ENCODE measurements around the gene PRRX2. TPM values are rescaled to one million over a fixed set of nuclear protein-coding genes. Genes with fewer than 3 reads are reported as not detected.

Gene PRRX2
- total RNA-seq, 4 donors from 2014 or later: 1.7 to 7.1 (median 4.9) TPM

DNA sequence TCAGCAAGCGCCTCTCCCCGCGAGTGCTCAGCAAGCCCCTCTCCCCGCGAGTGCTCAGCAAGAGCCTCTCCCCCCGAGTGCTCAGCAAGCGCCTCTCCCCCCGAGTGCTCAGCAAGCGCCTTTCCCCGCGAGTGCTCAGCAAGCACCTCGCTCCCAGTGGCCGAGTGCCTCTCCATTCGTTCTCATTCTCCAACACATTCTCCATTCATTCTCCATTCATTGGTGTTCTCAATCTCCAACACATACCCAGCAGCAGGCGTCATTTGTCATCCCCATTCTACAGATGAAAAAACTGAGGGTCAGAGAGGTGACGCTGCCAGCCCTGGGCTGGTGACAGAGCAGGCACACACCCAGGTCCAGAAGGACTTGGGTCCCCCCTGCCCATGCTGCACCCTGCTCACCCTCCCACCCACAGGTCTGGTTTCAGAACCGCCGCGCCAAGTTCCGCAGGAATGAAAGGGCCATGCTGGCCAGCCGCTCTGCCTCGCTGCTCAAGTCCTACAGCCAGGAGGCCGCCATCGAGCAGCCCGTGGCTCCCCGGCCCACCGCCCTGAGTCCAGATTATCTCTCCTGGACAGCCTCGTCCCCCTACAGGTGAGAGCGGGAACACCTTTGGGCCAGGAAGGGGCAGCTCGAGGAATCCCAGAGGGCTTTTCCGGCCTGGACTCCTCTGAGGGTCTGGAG, 54.9 kb downstream of the PRRX2 start:
- TF ChIP-seq, protein P1, sequence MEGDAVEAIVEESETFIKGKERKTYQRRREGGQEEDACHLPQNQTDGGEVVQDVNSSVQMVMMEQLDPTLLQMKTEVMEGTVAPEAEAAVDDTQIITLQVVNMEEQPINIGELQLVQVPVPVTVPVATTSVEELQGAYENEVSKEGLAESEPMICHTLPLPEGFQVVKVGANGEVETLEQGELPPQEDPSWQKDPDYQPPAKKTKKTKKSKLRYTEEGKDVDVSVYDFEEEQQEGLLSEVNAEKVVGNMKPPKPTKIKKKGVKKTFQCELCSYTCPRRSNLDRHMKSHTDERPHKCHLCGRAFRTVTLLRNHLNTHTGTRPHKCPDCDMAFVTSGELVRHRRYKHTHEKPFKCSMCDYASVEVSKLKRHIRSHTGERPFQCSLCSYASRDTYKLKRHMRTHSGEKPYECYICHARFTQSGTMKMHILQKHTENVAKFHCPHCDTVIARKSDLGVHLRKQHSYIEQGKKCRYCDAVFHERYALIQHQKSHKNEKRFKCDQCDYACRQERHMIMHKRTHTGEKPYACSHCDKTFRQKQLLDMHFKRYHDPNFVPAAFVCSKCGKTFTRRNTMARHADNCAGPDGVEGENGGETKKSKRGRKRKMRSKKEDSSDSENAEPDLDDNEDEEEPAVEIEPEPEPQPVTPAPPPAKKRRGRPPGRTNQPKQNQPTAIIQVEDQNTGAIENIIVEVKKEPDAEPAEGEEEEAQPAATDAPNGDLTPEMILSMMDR (IDR thresholded peaks at IDR 0.05; ENCODE audit: low read depth): no peak

DNA sequence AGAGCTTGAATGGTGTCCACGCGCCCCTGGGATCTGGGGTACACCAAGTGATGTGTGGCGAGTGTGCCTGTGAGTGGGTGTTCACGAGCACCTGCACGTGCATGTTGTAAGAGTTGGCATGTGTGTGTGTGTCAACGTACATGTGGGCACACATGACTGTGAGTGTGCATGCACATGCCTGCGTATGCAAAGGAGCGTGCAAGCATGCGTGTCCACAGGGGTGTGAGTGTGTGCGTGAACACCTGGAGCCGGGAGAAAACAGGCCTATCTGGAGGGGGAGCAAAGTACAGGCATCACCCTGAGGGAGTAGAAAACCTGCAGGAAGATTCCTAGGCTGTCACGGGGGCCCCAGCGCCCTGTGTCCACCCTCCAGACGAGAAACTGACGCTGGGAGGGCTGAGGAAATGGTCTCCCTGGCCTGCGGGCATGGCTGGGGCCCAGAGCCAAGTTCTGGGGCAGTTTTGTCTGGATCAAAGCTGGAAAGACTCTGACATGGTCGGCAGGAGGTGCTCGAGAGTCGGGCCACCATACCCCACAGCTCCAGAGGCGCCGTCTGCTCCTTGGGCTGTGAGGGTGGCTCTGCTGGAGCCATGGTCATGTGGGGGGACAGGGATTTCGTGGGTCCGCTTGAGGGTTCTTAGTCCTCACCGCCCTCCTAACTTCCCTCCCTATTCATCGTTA, 55.6 kb downstream of the PRRX2 start:
- TF ChIP-seq, protein P1 (IDR thresholded peaks at IDR 0.05; ENCODE audit: low read depth): no peak

DNA sequence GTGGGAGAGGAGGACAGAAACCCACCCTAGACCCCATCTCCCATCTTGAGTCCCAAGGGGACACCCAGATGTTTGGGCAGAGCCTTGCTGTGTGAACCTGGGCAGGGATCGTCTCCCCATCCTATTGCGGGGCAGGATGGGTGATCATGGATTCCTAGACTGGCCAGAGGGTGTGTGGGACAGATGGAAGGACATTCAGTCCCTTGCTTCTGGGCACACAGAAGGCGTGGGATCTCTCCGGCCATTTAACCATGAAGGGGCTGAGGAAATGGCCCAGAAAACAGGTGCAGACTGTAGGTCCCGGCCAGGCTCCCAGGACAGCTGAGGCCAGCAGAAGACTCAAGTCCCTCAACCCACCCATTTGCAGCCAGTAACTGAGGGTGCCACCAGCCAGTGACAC, 57.5 kb downstream of the PRRX2 start:
- TF ChIP-seq, protein P1 (IDR thresholded peaks at IDR 0.05; ENCODE audit: low read depth): no peak

DNA sequence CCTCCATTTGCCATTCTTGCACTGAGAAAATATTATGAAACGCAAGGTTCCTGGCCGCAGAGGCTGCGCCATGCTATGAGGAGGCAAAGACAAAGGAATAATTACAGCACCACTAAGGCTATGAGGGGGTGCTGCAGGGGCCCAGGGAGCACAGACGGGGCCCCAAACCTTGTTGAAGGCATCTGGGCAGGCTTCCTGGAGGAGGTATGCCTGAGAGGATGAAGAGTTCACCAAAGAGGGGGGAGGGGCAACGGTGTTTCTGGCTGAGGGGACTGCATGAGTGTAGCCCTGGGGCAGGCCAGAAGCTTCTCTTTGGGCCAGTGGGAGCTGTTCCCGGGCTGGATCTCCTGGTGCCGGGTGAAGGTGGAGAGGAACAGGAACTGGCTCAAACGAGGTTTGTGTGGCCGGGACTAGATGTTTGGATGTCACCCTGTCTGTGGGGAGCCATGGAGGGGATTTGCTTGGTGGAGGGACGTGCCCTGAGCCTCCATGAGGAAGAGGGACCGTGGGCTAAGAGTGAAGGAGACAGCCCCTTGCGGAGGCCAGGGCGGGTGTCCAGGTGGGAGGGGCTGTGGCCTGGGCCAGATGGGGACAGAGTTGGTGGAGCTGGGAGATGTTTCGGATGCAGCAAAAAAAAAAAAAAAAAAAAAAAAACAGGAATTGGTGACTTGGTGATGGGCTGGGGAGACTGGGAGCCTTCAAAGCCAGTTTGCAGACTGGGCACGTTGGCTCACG, 59.2 kb downstream of the PRRX2 start:
- TF ChIP-seq, protein P1 (IDR thresholded peaks at IDR 0.05; ENCODE audit: low read depth): no peak

DNA sequence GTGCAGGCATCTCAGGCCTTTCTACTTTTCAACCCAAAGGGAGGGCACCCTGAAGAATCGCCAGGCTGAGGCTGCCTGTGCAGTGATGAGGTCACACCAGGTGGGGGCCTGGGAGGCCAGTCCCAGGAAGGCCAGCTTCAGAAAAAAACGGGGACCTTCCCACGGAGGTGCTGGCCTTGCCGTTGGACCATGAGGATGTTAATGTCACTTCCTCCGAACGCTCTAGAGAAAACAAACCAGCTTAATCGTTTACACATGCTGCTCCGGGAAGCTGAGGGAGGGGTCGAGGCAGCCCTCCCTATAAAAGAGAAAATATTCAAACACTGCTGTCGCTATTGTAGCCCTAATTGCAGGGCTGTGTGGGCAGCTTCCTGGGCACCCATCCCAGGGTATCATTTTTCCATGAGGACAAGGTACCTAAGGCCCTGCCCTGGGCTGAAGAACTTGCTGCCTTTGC, 60.4 kb downstream of the PRRX2 start:
- TF ChIP-seq, protein P1 (IDR thresholded peaks at IDR 0.05; ENCODE audit: low read depth): no peak

DNA sequence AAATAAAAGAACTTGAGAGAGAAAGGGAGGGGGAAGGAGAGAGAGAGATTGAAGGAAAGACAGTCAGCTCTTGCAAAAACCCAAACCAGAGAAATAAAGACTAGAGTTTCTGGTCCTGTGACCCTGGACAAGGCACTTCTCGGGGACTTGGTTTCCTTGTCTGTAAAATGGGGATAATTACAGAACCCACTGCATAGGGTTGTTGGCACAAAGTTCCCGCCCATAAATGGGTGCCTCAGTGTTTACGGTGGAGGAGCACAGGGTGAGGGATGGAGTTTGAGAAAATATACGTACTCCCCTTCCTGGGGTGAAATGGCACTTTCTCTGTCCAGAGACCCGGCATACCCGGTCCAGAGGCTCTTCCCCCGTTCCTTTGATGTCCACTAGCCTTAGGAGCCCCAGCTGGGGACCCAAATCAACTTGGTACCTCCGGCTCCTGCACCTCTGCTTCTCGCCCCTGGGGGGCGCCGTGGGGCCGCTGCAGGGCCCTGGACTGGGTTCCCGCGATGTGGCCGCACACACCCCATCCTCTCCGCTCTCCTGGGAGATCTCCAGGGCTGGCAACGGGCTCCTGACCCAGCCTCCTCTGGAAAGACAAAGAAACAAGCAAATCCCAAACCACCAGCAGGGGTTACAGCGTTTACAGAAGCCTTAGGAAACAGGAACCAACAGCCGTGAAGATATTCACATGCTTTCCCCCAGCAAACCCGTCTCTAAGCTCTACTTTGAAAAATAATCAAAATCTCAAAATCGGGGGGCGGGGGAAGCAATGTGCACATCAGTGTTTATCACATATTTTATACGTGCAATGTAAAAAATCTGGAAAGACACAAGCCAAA, 61.1 kb downstream of the PRRX2 start:
- TF ChIP-seq, protein P1 (IDR thresholded peaks at IDR 0.05; ENCODE audit: low read depth): no peak

Data from subcutaneous adipose tissue (tissue), 4 donors.